VCaP (cell line): ENCODE measurements around the gene DAP.

Experiments used
- H3K27ac ChIP-seq: fragments of 450-650 bp; 2 replicates; pipeline ENCODE4 v1.5.1; 2017
- CTCF ChIP-seq: fragments of 450-650 bp; conservative IDR thresholded peaks from 2 replicates; pipeline ENCODE4 v1.5.1; 2017; ENCODE audit warnings: mild to moderate bottlenecking, moderate library complexity

DAP gene

GRCh38 chr5:10712574-10713366 is 48.3 kb downstream of the DAP start:
- no peak for TF ChIP-seq CTCF
- no peak overlapping the region for H3K27ac ChIP-seq

GRCh38 chr5:10711562-10711961 is 49.5 kb downstream of the DAP start:
- no peak overlapping the region for H3K27ac ChIP-seq
- TF ChIP-seq CTCF = no peak

GRCh38 chr5:10710513-10711128 is 50.4 kb downstream of the DAP start:
- H3K27ac ChIP-seq = no peak overlapping the region
- no peak for TF ChIP-seq CTCF

GRCh38 chr5:10709933-10710332 is 51.1 kb downstream of the DAP start:
- no peak for TF ChIP-seq CTCF
- H3K27ac ChIP-seq = no peak overlapping the region

GRCh38 chr5:10709409-10709808 is 51.6 kb downstream of the DAP start:
- H3K27ac ChIP-seq = no peak overlapping the region
- TF ChIP-seq CTCF = no peak

- H3K27ac ChIP-seq = no peak overlapping the region
- TF ChIP-seq CTCF = no peak
These were observed 52.7 kb downstream of the DAP start for GRCh38 chr5:10708189-10708944.
